Fibroblast of lung (primary cell): Measurements from ENCODE around the gene ATRNL1.

Experiments
- CTCF ChIP-seq, 2 donors: IDR thresholded peaks in 1 of 2; conservative IDR thresholded peaks in 1 of 2; 1 replicate in 1 of 2; 2 replicates in 1 of 2; pipeline ENCODE4 v1.5.1; 2011 to 2012; ENCODE audit warnings: low read length in 2 of 2, control low read depth in 1 of 2, inconsistent platforms in 1 of 2, low read depth in 1 of 2, mild to moderate bottlenecking in 1 of 2
- EZH2 ChIP-seq: IDR thresholded peaks from 2 replicates; pipeline ENCODE4 v1.5.1; 2012; ENCODE audit warnings: low read length, control low read depth, mild to moderate bottlenecking; ENCODE audit errors: missing control alignments

- TF ChIP-seq EZH2 (no peak), CTCF (conservative IDR thresholded peaks at IDR 0.05 in 1 of 2, IDR thresholded peaks at IDR 0.05 in 1 of 2; ENCODE audit: low read depth in 1 of 2, low read length in 2 of 2) (no peak)
These were observed 737.3 kb downstream of the ATRNL1 start for GRCh38 chr10:115830265-115830970.
